Urinary bladder (tissue), 4 donors: Measurements from ENCODE around the gene SCARB2. TPM values are rescaled to one million over a fixed set of nuclear protein-coding genes. Genes with fewer than 3 reads are reported as not detected.

Source experiments
- DNase-seq: peaks from one replicate; pipeline ENCODE4 v3.0.0-alpha.2; 2015; ENCODE audit errors: extremely low spot score
- H3K27ac ChIP-seq: one replicate; pipeline ENCODE4 v1.5.1; 2013; ENCODE audit warnings: low read depth, mild to moderate bottlenecking, moderate library complexity
- H3K36me3 ChIP-seq: one replicate; pipeline ENCODE4 v1.6.1; 2013; ENCODE audit warnings: mild to moderate bottlenecking, moderate library complexity; ENCODE audit not compliant: insufficient read depth
- H3K4me1 ChIP-seq: one replicate; pipeline ENCODE4 v1.6.1; 2013; ENCODE audit warnings: mild to moderate bottlenecking, moderate library complexity; ENCODE audit not compliant: insufficient read depth
- H3K4me3 ChIP-seq: one replicate; pipeline ENCODE4 v1.5.1; 2013; ENCODE audit warnings: low read depth, low read length
- WGBS: extraction: QIAGEN DNeasy Blood & Tissue Kit; methylation state at CpG from one replicate; pipeline ENCODE4 v1.1.7; 2013; 5-methylcytosine and 5-hydroxymethylcytosine counted together
- polyA plus RNA-seq: library from polyadenylated mRNA; stranded (reverse); fragments of 200-250 nt; gene quantifications from one replicate; pipeline ENCODE4 v1.2.3, GENCODE V29; 2013
- total RNA-seq: library from RNA; depleted of rRNA; stranded (reverse); fragments of >200 nt; gene quantifications from one replicate; pipeline ENCODE4 v1.2.3, GENCODE V29; 2014
- donor health status: healthy with polysubstance abuse.
- donor health status: healthy.

The SCARB2 gene
- total and polyA plus RNA-seq, 2 donors = 123 to 271 TPM

- 13% methylated on average over 10 of the region's 10 CpGs for WGBS
- Histone ChIP-seq H3K36me3 (no peaks in the 10 kb centered on the region), H3K4me1 (peaks cover 2% of the 10 kb centered on the region), H3K27ac (peak overlapping the region; percentile 98), H3K4me3 (peak overlapping the region; percentile 72)
- no peak for DNase-seq
Observed at GRCh38 chr4:76214177-76214675, 602 bp upstream of the SCARB2 start.

DNA sequence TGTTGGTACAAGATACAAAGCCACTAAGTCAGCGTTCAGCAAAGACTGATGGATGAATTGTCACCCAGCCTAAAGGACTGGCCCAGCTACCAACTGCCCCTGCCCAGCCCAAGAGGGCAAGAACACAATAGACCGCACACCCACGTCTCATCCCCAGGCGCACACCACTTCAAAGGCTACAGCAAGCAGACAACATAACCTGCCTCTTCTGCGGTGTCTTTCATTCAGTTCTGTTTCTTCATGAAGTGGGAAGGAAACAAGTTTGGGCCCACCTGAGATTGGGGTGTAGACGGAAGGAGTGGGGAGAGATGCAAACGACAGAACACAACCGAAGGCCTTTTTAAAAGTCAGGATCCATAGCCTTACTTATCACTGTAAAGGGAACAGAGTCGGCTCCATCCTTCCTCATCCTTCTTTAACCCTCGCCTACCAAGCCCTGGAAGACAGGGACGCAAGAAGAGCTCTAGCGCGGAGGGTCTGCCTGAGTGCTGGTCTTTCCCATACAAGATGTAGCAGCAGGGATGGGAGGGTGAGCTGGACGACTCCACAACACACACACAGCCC lies 691 bp downstream of the SCARB2 start:
- DNase-seq = no peak
- Histone ChIP-seq H3K27ac (peak overlapping the region; percentile 98), H3K4me1 (no peaks in the 10 kb centered on the region), H3K36me3 (no peaks in the 10 kb centered on the region), H3K4me3 (peak overlapping the region; percentile 72)
- 2% methylated on average over 14 of the region's 14 CpGs for WGBS

DNA sequence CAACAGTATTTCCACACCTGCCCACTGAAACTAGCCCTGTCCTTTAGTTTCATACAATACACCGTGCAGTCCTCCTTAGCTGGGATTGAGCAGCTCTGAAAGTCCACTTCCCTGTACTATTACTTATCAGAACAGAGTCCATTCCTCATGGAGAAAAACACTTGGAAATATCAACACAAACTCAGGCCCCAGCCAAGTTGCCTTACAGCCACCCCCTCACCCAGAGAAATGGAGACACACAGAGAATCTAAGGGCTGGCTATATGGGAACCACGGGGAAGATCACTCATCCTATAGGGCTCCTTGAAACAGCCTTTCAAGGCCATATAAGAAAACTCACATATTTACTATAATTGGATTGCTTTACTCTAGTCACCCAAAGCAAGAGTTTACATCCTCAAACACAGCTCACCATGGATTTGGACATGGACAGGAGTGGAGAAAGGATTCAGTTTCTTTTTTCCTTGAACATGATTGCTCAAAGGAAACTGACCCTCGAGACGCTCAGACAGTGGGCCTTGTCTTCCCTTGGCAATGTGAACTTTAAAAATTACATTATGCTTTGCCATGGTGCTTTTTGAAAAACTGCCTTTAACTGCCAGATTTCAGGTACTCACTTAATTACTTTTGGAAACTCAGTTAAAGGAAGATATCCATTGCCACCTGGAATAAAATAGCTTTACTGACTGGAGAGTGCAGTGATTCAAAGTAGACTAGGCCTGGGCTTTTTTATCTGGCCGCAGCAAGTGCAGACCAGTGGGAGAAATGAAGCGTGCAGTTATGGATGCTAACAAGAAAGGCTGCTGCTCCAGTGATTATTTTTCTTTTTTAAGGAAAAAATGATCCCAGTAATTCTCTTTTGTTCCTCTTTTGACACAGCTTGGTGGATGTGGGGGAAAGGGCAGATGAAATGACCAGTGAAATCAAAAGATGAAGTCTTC lies 1.6 kb downstream of the SCARB2 start:
- peak overlapping the region; percentile 72 for H3K4me3 ChIP-seq
- peak overlapping the region; percentile 98 for H3K27ac ChIP-seq
- H3K36me3 ChIP-seq = no peaks in the 10 kb centered on the region
- DNase-seq = no peak
- 33% methylated on average over 6 of the region's 6 CpGs for WGBS
- H3K4me1 ChIP-seq = no peaks in the 10 kb centered on the region

DNA sequence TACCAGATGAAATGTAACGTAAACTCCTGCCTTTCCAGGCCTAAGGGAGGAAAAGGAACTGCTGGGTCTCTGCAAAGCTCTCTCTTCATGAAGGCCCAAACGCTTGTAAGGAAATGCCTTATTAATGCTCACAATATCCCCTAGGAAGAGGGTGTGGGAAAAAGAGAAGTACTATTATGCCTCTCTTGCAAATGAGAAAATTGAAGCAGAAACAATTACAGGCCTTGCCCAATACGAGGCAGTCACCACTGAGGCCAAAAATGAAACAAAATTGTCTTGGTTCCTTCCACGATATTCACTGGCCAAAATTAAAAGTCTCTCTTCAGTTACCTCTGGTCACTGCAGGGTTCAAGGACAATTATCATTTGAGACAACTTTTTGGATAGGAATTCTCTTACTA lies 3.2 kb downstream of the SCARB2 start:
- no peak for DNase-seq
- Histone ChIP-seq H3K4me3 (no peak overlapping the region), H3K36me3 (no peaks in the 10 kb centered on the region), H3K27ac (peak overlapping the region; percentile 48), H3K4me1 (no peaks in the 10 kb centered on the region)
- 52% methylated on average over 4 of the region's 4 CpGs for WGBS

DNA sequence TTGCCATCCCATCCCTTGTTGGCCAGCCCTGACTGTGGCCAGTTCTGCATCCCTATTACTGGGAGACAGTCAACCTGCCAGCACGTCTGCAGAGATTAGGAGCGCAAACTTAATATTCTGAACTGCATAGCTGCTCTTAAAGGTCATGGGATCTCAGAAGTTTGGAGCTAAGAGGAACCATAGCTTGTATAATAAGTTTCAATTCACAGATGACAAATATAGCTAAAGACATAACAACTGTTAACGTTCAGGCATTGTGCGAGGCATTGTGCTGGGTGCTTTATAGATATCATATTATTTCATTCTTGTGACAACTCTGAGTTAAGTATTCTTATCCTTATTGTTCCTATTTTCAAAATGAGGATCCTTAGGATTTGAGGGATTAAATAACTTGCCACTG lies 3.7 kb downstream of the SCARB2 start:
- Histone ChIP-seq H3K27ac (no peak overlapping the region), H3K36me3 (no peaks in the 10 kb centered on the region), H3K4me1 (no peaks in the 10 kb centered on the region), H3K4me3 (no peak overlapping the region)
- no peak for DNase-seq
- 69% methylated on average over 4 of the region's 4 CpGs for WGBS

- H3K4me1 ChIP-seq = peaks cover 4% of the 10 kb centered on the region
- peak; percentile 74 for DNase-seq
- 16% methylated on average over 9 of the region's 9 CpGs for WGBS
- peak overlapping the region; percentile 84 for H3K27ac ChIP-seq
- no peaks in the 10 kb centered on the region for H3K36me3 ChIP-seq
- peak overlapping the region; percentile 21 for H3K4me3 ChIP-seq
Observed at GRCh38 chr4:76208005-76208765, 5.4 kb downstream of the SCARB2 start.

DNA sequence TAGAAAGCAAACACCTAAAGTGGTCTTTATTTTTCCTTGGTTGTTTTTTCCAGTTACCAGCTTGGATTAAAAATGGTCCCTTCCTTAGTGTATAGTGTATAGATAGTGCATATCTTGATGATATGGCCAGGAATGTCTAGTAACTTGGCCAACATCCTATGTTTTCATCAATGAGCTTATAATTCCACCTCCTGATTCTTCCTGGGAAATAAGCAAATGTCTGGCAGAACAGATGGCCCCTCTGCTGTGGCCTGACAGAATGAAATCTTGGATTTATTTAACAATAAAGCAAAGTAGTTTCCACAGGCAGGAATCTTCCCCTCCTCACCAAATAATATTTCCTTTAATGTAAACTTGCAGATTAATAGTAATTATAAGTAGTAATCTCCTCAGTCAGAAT lies 6.1 kb downstream of the SCARB2 start:
- no peak for DNase-seq

GRCh38 chr4:76206222-76206942 lies 7.2 kb downstream of the SCARB2 start:
- Histone ChIP-seq H3K4me3 (no peak overlapping the region), H3K36me3 (no peaks in the 10 kb centered on the region), H3K4me1 (peaks cover 4% of the 10 kb centered on the region), H3K27ac (peak overlapping the region; percentile 26)
- 29% methylated on average over 7 of the region's 7 CpGs for WGBS
- no peak for DNase-seq

More for the DNA sequence above, 6.1 kb downstream of the SCARB2 start:
- Histone ChIP-seq H3K4me3 (no peak overlapping the region), H3K4me1 (peaks cover 4% of the 10 kb centered on the region), H3K27ac (peak overlapping the region; percentile 16), H3K36me3 (no peaks in the 10 kb centered on the region)

DNA sequence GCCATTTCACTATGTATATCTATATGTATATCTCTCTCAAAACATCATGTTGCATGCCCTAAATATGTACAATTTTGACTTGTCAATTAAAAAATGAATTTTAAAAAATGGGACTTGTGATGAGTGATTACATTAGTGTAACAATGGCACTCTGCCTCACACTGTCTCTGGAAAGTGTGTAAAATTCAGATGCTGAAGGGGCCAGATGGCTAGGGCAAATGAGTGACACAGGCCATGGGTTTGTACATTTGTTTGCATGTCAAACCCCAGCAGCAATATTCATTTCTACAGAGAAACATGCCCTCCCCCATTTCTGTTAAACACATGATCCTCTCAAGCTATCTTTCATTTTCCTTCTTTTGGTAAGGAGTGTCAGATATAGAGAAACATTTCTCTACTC lies 8.1 kb downstream of the SCARB2 start:
- no peak for DNase-seq
- H3K4me3 ChIP-seq = no peak overlapping the region
- H3K27ac ChIP-seq = no peak overlapping the region
- H3K4me1 ChIP-seq = peaks cover 4% of the 10 kb centered on the region
- H3K36me3 ChIP-seq = no peaks in the 10 kb centered on the region

- peaks cover 4% of the 10 kb centered on the region for H3K4me1 ChIP-seq
Observed at GRCh38 chr4:76204936-76205335, 8.7 kb downstream of the SCARB2 start.

DNA sequence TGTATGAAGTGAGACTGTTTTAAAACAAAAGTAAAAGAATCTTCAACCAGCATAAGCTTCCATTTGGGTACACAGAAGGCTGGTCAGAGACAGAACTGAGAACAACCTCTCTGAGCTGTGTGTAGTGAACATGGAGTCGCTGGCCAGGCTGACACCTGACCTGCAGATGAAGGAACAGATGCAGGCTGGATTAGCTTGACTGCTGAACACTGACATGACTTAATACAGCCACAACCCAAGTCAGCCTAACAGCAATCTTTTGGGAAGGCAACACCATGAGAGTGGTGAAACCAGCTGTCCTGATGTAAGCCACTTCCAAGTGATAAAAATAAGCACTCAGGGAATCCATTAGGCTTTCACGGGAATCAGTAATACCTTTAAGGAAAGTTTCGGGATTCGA lies 10.1 kb downstream of the SCARB2 start:
- Histone ChIP-seq H3K4me3 (no peak overlapping the region), H3K27ac (peak overlapping the region; percentile 5), H3K4me1 (peaks cover 4% of the 10 kb centered on the region), H3K36me3 (no peaks in the 10 kb centered on the region)
- 46% methylated on average over 4 of the region's 4 CpGs for WGBS
- no peak for DNase-seq

More at GRCh38 chr4:76204936-76205335, 8.7 kb downstream of the SCARB2 start:
- H3K36me3 ChIP-seq = no peaks in the 10 kb centered on the region
- no peak overlapping the region for H3K27ac ChIP-seq
- no peak overlapping the region for H3K4me3 ChIP-seq
- WGBS = 95% methylated on average over 1 of the region's 1 CpG
- DNase-seq = no peak

DNA sequence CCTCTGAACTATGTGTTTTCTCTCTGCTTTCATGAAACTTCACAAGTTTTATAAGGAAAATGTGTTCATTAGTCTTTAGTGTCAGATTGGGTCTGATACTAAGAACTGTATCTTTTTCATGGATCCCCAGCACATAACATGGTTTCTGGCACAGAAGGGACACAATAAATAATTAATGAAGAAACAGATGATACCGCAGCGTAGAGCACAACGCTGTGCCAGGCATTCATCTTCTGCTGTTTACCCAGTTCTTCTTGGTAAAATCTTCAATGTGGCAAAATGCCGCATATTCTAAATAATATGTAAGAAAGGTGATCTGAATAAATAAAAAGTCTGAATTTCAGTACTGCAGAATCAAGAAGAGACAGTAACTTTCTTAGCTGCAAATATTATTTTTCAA lies 12.3 kb downstream of the SCARB2 start:
- 88% methylated on average over 4 of the region's 4 CpGs for WGBS

GRCh38 chr4:76200771-76201231 lies 12.8 kb downstream of the SCARB2 start:
- H3K36me3 ChIP-seq = no peaks in the 10 kb centered on the region
- no peak for DNase-seq
- no peak overlapping the region for H3K27ac ChIP-seq
- H3K4me3 ChIP-seq = no peak overlapping the region
- WGBS = 94% methylated on average over 4 of the region's 4 CpGs
- peaks cover 5% of the 10 kb centered on the region for H3K4me1 ChIP-seq

More for the DNA sequence above, 12.3 kb downstream of the SCARB2 start:
- Histone ChIP-seq H3K4me3 (no peak overlapping the region), H3K4me1 (peaks cover 5% of the 10 kb centered on the region), H3K27ac (no peak overlapping the region), H3K36me3 (no peaks in the 10 kb centered on the region)
- DNase-seq = no peak
